Measurements from ENCODE around the gene GALNT12. TPM values are rescaled to one million over a fixed set of nuclear protein-coding genes. Genes with fewer than 3 reads are reported as not detected.

Gene GALNT12
- total RNA-seq, 1 donor from 2014 or later = 12.9 TPM

GRCh38 chr9:98833090-98833956, 25.9 kb downstream of the GALNT12 start:
- Mint-ChIP-seq H3K36me3 (ENCODE audit: insufficient read depth) (peaks cover 12% of the 10 kb centered on the region), H3K27me3 (no peaks in the 10 kb centered on the region), H3K27ac (no peak overlapping the region), H3K4me3 (ENCODE audit: low read depth) (no peak overlapping the region), H3K4me1 (ENCODE audit: low read depth) (peaks cover 8% of the 10 kb centered on the region), H3K9me3 (ENCODE audit: low read depth) (no peaks in the 10 kb centered on the region)
- no peak for DNase-seq (ENCODE audit: low spot score, unreplicated experiment)
- TF ChIP-seq, protein P1, sequence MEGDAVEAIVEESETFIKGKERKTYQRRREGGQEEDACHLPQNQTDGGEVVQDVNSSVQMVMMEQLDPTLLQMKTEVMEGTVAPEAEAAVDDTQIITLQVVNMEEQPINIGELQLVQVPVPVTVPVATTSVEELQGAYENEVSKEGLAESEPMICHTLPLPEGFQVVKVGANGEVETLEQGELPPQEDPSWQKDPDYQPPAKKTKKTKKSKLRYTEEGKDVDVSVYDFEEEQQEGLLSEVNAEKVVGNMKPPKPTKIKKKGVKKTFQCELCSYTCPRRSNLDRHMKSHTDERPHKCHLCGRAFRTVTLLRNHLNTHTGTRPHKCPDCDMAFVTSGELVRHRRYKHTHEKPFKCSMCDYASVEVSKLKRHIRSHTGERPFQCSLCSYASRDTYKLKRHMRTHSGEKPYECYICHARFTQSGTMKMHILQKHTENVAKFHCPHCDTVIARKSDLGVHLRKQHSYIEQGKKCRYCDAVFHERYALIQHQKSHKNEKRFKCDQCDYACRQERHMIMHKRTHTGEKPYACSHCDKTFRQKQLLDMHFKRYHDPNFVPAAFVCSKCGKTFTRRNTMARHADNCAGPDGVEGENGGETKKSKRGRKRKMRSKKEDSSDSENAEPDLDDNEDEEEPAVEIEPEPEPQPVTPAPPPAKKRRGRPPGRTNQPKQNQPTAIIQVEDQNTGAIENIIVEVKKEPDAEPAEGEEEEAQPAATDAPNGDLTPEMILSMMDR (IDR thresholded peaks at IDR 0.05; ENCODE audit: unreplicated experiment) = no peak

DNA sequence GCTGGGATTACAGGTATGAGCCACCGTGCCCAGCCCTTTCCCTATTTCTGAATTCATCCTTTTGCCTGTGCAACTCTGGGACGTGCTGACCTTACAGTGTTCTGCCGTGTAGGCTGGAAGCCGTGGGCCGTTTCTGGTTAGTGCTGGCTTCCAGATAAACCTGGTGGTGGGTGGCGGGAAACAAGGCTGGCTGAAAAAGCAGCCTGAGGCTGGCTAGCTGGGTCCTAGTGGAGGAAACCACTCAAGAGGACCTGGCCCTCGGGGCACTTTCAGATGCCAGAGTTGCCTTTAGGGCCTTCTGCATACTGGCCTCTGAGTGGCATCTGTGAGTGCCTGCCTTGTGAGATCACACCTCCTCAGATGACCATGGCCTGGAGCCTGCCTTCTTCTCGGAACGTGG, 26.9 kb downstream of the GALNT12 start:
- no peak overlapping the region for H3K27ac Mint-ChIP-seq

GRCh38 chr9:98836206-98836605, 28.7 kb downstream of the GALNT12 start:
- peaks cover 8% of the 10 kb centered on the region for H3K36me3 Mint-ChIP-seq (ENCODE audit: insufficient read depth)
- H3K27ac Mint-ChIP-seq = no peak overlapping the region
- DNase-seq (ENCODE audit: low spot score, unreplicated experiment) = no peak
- H3K9me3 Mint-ChIP-seq (ENCODE audit: low read depth) = no peaks in the 10 kb centered on the region
- H3K27me3 Mint-ChIP-seq = no peaks in the 10 kb centered on the region
- H3K4me3 Mint-ChIP-seq (ENCODE audit: low read depth) = no peak overlapping the region
- H3K4me1 Mint-ChIP-seq (ENCODE audit: low read depth) = peaks cover 8% of the 10 kb centered on the region
- TF ChIP-seq, protein P1 (IDR thresholded peaks at IDR 0.05; ENCODE audit: unreplicated experiment) = no peak

More for the DNA sequence above, 26.9 kb downstream of the GALNT12 start:
- DNase-seq (ENCODE audit: low spot score, unreplicated experiment) = no peak
- Mint-ChIP-seq H3K9me3 (ENCODE audit: low read depth) (no peaks in the 10 kb centered on the region), H3K4me3 (ENCODE audit: low read depth) (no peak overlapping the region), H3K4me1 (ENCODE audit: low read depth) (peaks cover 8% of the 10 kb centered on the region), H3K36me3 (ENCODE audit: insufficient read depth) (peaks cover 12% of the 10 kb centered on the region), H3K27me3 (no peaks in the 10 kb centered on the region)
- TF ChIP-seq, protein P1 (IDR thresholded peaks at IDR 0.05; ENCODE audit: unreplicated experiment) = no peak

- no peak for DNase-seq (ENCODE audit: low spot score, unreplicated experiment)
- Mint-ChIP-seq H3K4me1 (ENCODE audit: low read depth) (peaks cover 8% of the 10 kb centered on the region), H3K9me3 (ENCODE audit: low read depth) (no peaks in the 10 kb centered on the region), H3K27ac (no peak overlapping the region), H3K4me3 (ENCODE audit: low read depth) (no peak overlapping the region), H3K27me3 (no peaks in the 10 kb centered on the region), H3K36me3 (ENCODE audit: insufficient read depth) (peaks cover 8% of the 10 kb centered on the region)
- TF ChIP-seq, protein P1 (IDR thresholded peaks at IDR 0.05; ENCODE audit: unreplicated experiment) = no peak
Observed at GRCh38 chr9:98837516-98837915, 30.0 kb downstream of the GALNT12 start.

- Mint-ChIP-seq H3K27ac (no peak overlapping the region), H3K4me1 (ENCODE audit: low read depth) (peaks cover 2% of the 10 kb centered on the region), H3K36me3 (ENCODE audit: insufficient read depth) (peaks cover 4% of the 10 kb centered on the region), H3K4me3 (ENCODE audit: low read depth) (no peak overlapping the region), H3K27me3 (no peaks in the 10 kb centered on the region), H3K9me3 (ENCODE audit: low read depth) (no peaks in the 10 kb centered on the region)
- DNase-seq (ENCODE audit: low spot score, unreplicated experiment) = no peak
- TF ChIP-seq, protein P1 (IDR thresholded peaks at IDR 0.05; ENCODE audit: unreplicated experiment) = no peak
Observed at GRCh38 chr9:98838155-98838867, 30.8 kb downstream of the GALNT12 start.

Data from progenitor cell of endocrine pancreas (in vitro differentiated cells).